K562 (cell line): Measurements from ENCODE around the gene LIX1.

Source experiments
- CTCF ChIP-seq, 3 experiments: IDR thresholded peaks in 2 of 3; conservative IDR thresholded peaks in 1 of 3; 2 replicates each; pipeline ENCODE4 v1.5.1; 2011 to 2012; ENCODE audit warnings: low read length in 3 of 3, mild to moderate bottlenecking in 3 of 3, control low read depth in 2 of 3, improper control_type of control experiment in 1 of 3, inconsistent platforms in 1 of 3, low read depth in 1 of 3, mixed read lengths in 1 of 3, moderate library complexity in 1 of 3; ENCODE audit not compliant: insufficient read depth in 2 of 3
- CUX1 ChIP-seq: fragments of 200-800 bp; sonication (Bioruptor generic); IDR thresholded peaks from 2 replicates; pipeline ENCODE4 v1.6.1; 2016; ENCODE audit warnings: missing genetic modification characterization, missing compliant biosample characterization
- GTF2F1 ChIP-seq: IDR thresholded peaks from 2 replicates; pipeline ENCODE4 v1.6.1; 2011; ENCODE audit warnings: low read depth, low read length, improper control_type of control experiment
- L3MBTL2 ChIP-seq: fragments of 450-650 bp; IDR thresholded peaks from 2 replicates; pipeline ENCODE4 v1.6.1; 2016; ENCODE audit warnings: mild to moderate bottlenecking, moderate library complexity
- MGA ChIP-seq: fragments of 450-650 bp; IDR thresholded peaks from 2 replicates; pipeline ENCODE4 v1.6.1; 2016; ENCODE audit warnings: mild to moderate bottlenecking, moderate library complexity
- NCOA2 ChIP-seq, 2 experiments: fragments of 450-650 bp; IDR thresholded peaks; 2 replicates each; pipeline ENCODE4 v1.6.1; 2018; ENCODE audit warnings: mild to moderate bottlenecking in 2 of 2, moderate library complexity in 1 of 2; ENCODE audit not compliant: partially characterized antibody in 2 of 2
- ZNF518B ChIP-seq: fragments of 250-450 bp; sonication (Bioruptor Pico); IDR thresholded peaks from 2 replicates; pipeline ENCODE4 v1.5.0; 2021; ENCODE audit warnings: mild to moderate bottlenecking, moderate library complexity

- TF ChIP-seq CUX1 (CRISPR knock-in tag): no peak
- TF ChIP-seq ZNF518B (CRISPR knock-in tag): no peak
- no peak for TF ChIP-seq CTCF (IDR thresholded peaks at IDR 0.05 in 2 of 3, conservative IDR thresholded peaks at IDR 0.05 in 1 of 3; ENCODE audit: insufficient read depth in 2 of 3, low read depth in 1 of 3, low read length in 3 of 3)
- no peak for TF ChIP-seq MGA
- TF ChIP-seq L3MBTL2: no peak
- TF ChIP-seq NCOA2 (IDR thresholded peaks at IDR 0.05; ENCODE audit: partially characterized antibody in 2 of 2): no peak
- TF ChIP-seq GTF2F1: no peak
These were observed 36.8 kb downstream of the LIX1 start for GRCh38 chr5:97105501-97106215.
